Endothelial cell of umbilical vein (primary cell): ENCODE results near the gene IQGAP2.

ENCODE experiments used
- CTCF ChIP-seq, 2 donors: IDR thresholded peaks; 1 replicate in 1 of 2; 2 replicates in 1 of 2; pipeline ENCODE4 v1.5.1; 2011; ENCODE audit warnings: low read length in 2 of 2, mild to moderate bottlenecking in 2 of 2, moderate library complexity in 2 of 2, control low read depth in 1 of 2, inconsistent platforms in 1 of 2, low read depth in 1 of 2; ENCODE audit not compliant: insufficient read depth in 1 of 2; ENCODE audit errors: extremely low read depth in 1 of 2
- EZH2 ChIP-seq: IDR thresholded peaks from 2 replicates; pipeline ENCODE4 v1.6.1; 2012; ENCODE audit warnings: borderline replicate concordance, low read depth, mild to moderate bottlenecking, moderate library complexity, low read length, inconsistent platforms; ENCODE audit not compliant: severe bottlenecking
- MAX ChIP-seq: IDR thresholded peaks from 2 replicates; pipeline ENCODE4 v1.6.1; 2011; ENCODE audit not compliant: insufficient read depth, insufficient read length
- POLR2A ChIP-seq: IDR thresholded peaks from 2 replicates; pipeline ENCODE4 v1.6.1; 2012; ENCODE audit warnings: low read depth, mild to moderate bottlenecking, control low read depth, low read length
- POLR2AphosphoS5 ChIP-seq: IDR thresholded peaks from 2 replicates; pipeline ENCODE4 v1.6.1; 2012; ENCODE audit warnings: low read depth, mild to moderate bottlenecking, control low read depth, low read length, moderate library complexity; ENCODE audit not compliant: insufficient read depth

GRCh38 chr5:76493190-76493837, 90.2 kb downstream of the IQGAP2 start:
- no peak for TF ChIP-seq POLR2A
- no peak for TF ChIP-seq CTCF (IDR thresholded peaks at IDR 0.05; ENCODE audit: extremely low read depth in 1 of 2, insufficient read depth in 1 of 2, low read depth in 1 of 2, low read length in 2 of 2)
- no peak for TF ChIP-seq EZH2
- TF ChIP-seq POLR2AphosphoS5 = no peak
- no peak for TF ChIP-seq MAX
